HCT116 (cell line): Measurements from ENCODE around the gene HDAC8. TPM values are rescaled to one million over a fixed set of nuclear protein-coding genes. Genes with fewer than 3 reads are reported as not detected.

Experiments used
- ATAC-seq: fragments of 200-7000 bp; cut with Tn5 transposase; 2 replicates; pipeline ENCODE4 v1.9.1; 2020; ENCODE audit warnings: mild to moderate bottlenecking, moderate library complexity
- BruUV-seq: library from RNA; stranded (reverse); fragments of 400-500 nt; replicated peaks from 2 replicates; lab custom pipeline; 2021; lab: Mats Ljungman, UMichigan
- CTCF ChIA-PET: fragments of 300-600 bp; sonication (Branson Sonifier 250); formaldehyde crosslinking; loops from one replicate; lab custom pipeline; 2021; ENCODE audit warnings: antibody characterized with exemption; lab: Charles Lee
- POLR2A ChIA-PET: fragments of 300-600, 350-600 bp; sonication (Branson Sonifier 250); formaldehyde crosslinking; loops from one replicate; lab custom pipeline; 2021; ENCODE audit warnings: antibody characterized with exemption; lab: Charles Lee
- RAD21 ChIA-PET, 2 experiments: fragments of 300-600 bp; sonication (Branson Sonifier 250); formaldehyde crosslinking; loops; one replicate each; lab custom pipeline; 2023; ENCODE audit warnings: low total read pairs in 2 of 2; ENCODE audit not compliant: uncharacterized antibody in 2 of 2, unreplicated experiment in 2 of 2, low non-redundant PET in 1 of 2; lab: Charles Lee
- DNase-seq: peaks from one replicate; pipeline ENCODE4 v3.0.0-alpha.2; 2010; ENCODE audit warnings: low read depth, low spot score
- H2AFZ ChIP-seq: fragments of 200-600 bp; shearing (Covaris generic), sonication (generic); 2 replicates; pipeline ENCODE4 v1.6.1; 2017; ENCODE audit warnings: low read depth, mixed run types, mixed read lengths, antibody characterized with exemption, low read length; ENCODE audit not compliant: poor library complexity, severe bottlenecking
- H3K27ac ChIP-seq: 2 replicates; pipeline ENCODE4 v1.5.1; 2012; ENCODE audit warnings: low read depth, low read length
- H3K27me3 ChIP-seq: fragments of 200-600 bp; sonication (generic); 2 replicates; pipeline ENCODE4 v1.6.1; 2016; ENCODE audit warnings: mixed run types, low read length, mixed read lengths; ENCODE audit not compliant: insufficient read depth
- H3K36me3 ChIP-seq, 2 experiments: fragments of 200-500 bp in 1 of 2; fragments of 200-600 bp in 1 of 2; sonication (Bioruptor generic) in 1 of 2; sonication (generic) in 1 of 2; 2 replicates each; pipeline versions ENCODE4 v1.5.1 to v1.6.1; 2014 to 2016; ENCODE audit warnings: low read length in 2 of 2, inconsistent platforms in 1 of 2, mixed read lengths in 1 of 2, mixed run types in 1 of 2; ENCODE audit not compliant: insufficient read depth in 2 of 2, control insufficient read depth in 1 of 2
- H3K4me1 ChIP-seq, 2 experiments: fragments of 200-600 bp in 1 of 2; sonication (generic) in 1 of 2; 2 replicates each; pipeline versions ENCODE4 v1.5.1 to v1.6.1; 2012 to 2017; ENCODE audit warnings: low read length in 2 of 2, inconsistent platforms in 1 of 2, mild to moderate bottlenecking in 1 of 2, mixed read lengths in 1 of 2, mixed run types in 1 of 2, moderate library complexity in 1 of 2; ENCODE audit not compliant: insufficient read depth in 2 of 2, control insufficient read depth in 1 of 2
- H3K4me2 ChIP-seq: fragments of 200-600 bp; sonication (generic); 2 replicates; pipeline ENCODE4 v1.6.1; 2017; ENCODE audit warnings: mixed run types, low read length, mixed read lengths
- H3K4me3 ChIP-seq, 2 experiments: fragments of 200-600 bp in 1 of 2; sonication (generic) in 1 of 2; replicated peaks in 1 of 2; 2 replicates each; pipeline ENCODE4 v1.5.1; 2011 to 2016; ENCODE audit warnings: low read length in 2 of 2, control low read depth in 1 of 2, low read depth in 1 of 2, mild to moderate bottlenecking in 1 of 2, mixed read lengths in 1 of 2, mixed run types in 1 of 2
- H3K79me2 ChIP-seq: fragments of 200-600 bp; sonication (generic); 2 replicates; pipeline ENCODE4 v1.6.1; 2017; ENCODE audit warnings: mild to moderate bottlenecking, mixed run types, low read length, moderate library complexity, mixed read lengths; ENCODE audit not compliant: insufficient read depth
- H3K9ac ChIP-seq: fragments of 200-600 bp; sonication (generic); 2 replicates; pipeline ENCODE4 v1.6.1; 2016; ENCODE audit warnings: low read length, mixed read lengths
- H3K9me2 ChIP-seq: fragments of 200-600 bp; sonication (generic), shearing (Covaris generic); 2 replicates; pipeline ENCODE4 v1.6.1; 2017; ENCODE audit warnings: mixed run types, mild to moderate bottlenecking, moderate library complexity; ENCODE audit not compliant: insufficient read depth
- H3K9me3 ChIP-seq, 2 experiments: fragments of 200-500 bp in 1 of 2; fragments of 200-600 bp in 1 of 2; sonication (Bioruptor generic) in 1 of 2; sonication (generic) in 1 of 2; 2 replicates each; pipeline ENCODE4 v1.6.1; 2014 to 2017; ENCODE audit warnings: low read length in 2 of 2, mixed read lengths in 2 of 2, inconsistent platforms in 1 of 2, low read depth in 1 of 2, mild to moderate bottlenecking in 1 of 2, mixed run types in 1 of 2, moderate library complexity in 1 of 2; ENCODE audit not compliant: control insufficient read depth in 1 of 2, insufficient read depth in 1 of 2
- H4K20me1 ChIP-seq: fragments of 200-600 bp; sonication (generic), shearing (Covaris generic); 2 replicates; pipeline ENCODE4 v1.6.1; 2017; ENCODE audit warnings: mixed run types, mild to moderate bottlenecking, moderate library complexity; ENCODE audit not compliant: insufficient read depth
- CBX3 ChIP-seq: IDR thresholded peaks from 2 replicates; pipeline ENCODE4 v1.6.1; 2012; ENCODE audit warnings: low read depth
- EGR1 ChIP-seq: IDR thresholded peaks from 2 replicates; pipeline ENCODE4 v1.6.1; 2012; ENCODE audit warnings: low read depth
- EZH2phosphoT487 ChIP-seq: fragments of 200-600 bp; IDR thresholded peaks from 2 replicates; pipeline ENCODE4 v1.6.1; 2018; ENCODE audit warnings: antibody characterized with exemption, borderline replicate concordance
- FOSL1 ChIP-seq: IDR thresholded peaks from 2 replicates; pipeline ENCODE4 v1.6.1; 2012; ENCODE audit warnings: low read depth
- JUND ChIP-seq: IDR thresholded peaks from 2 replicates; pipeline ENCODE4 v1.6.1; 2012
- POLR2A ChIP-seq: IDR thresholded peaks from 2 replicates; pipeline ENCODE4 v1.7.0; 2011; ENCODE audit warnings: borderline replicate concordance; ENCODE audit not compliant: insufficient read depth, insufficient read length; ENCODE audit errors: extremely low read depth
- POLR2AphosphoS5 ChIP-seq: IDR thresholded peaks from 2 replicates; pipeline ENCODE4 v1.6.1; 2011; ENCODE audit warnings: mild to moderate bottlenecking, low read depth, low read length, moderate library complexity
- RAD21 ChIP-seq: IDR thresholded peaks from 2 replicates; pipeline ENCODE4 v1.6.1; 2012; ENCODE audit warnings: low read depth, mild to moderate bottlenecking
- SP1 ChIP-seq: IDR thresholded peaks from 2 replicates; pipeline ENCODE4 v1.6.1; 2012; ENCODE audit warnings: low read depth
- SRF ChIP-seq: IDR thresholded peaks from 2 replicates; pipeline ENCODE4 v1.6.1; 2012; ENCODE audit warnings: low read depth
- TCF7L2 ChIP-seq: IDR thresholded peaks from 2 replicates; pipeline ENCODE4 v1.7.0; 2011; ENCODE audit warnings: borderline replicate concordance, inconsistent platforms; ENCODE audit not compliant: insufficient read depth, insufficient read length; ENCODE audit errors: extremely low read depth
- ZNF274 ChIP-seq: fragments of 200-500 bp; sonication (Bioruptor generic); IDR thresholded peaks from 2 replicates; pipeline ENCODE4 v1.6.1; 2014; ENCODE audit warnings: mild to moderate bottlenecking, low read depth, low read length, inconsistent platforms
- intact Hi-C: fragments of 100-400 bp; cut with micrococcal nuclease; formaldehyde crosslinking; loops from 2 replicates; pipeline ENCODE4 v1.10.0; 2022
- total RNA-seq: library from RNA; stranded (reverse); gene quantifications from one replicate; pipeline ENCODE4 v1.2.1, GENCODE V29; 2021; ENCODE audit not compliant: unreplicated experiment
- TF ChIP-seq, protein P1 (sequence below): IDR thresholded peaks from 2 replicates; pipeline ENCODE4 v1.6.1; 2012
- TF ChIP-seq, protein P2 (sequence below), 3 experiments: fragments of 200-600 bp in 1 of 3; sonication (generic) in 1 of 3; IDR thresholded peaks in 2 of 3; conservative IDR thresholded peaks in 1 of 3; 2 replicates each; pipeline ENCODE4 v1.5.1; 2012 to 2017; ENCODE audit warnings: low read depth in 2 of 3, low read length in 2 of 3, antibody characterized with exemption in 1 of 3, borderline replicate concordance in 1 of 3, control low read depth in 1 of 3, mild to moderate bottlenecking in 1 of 3, mixed read lengths in 1 of 3, mixed run types in 1 of 3, moderate library complexity in 1 of 3; ENCODE audit not compliant: insufficient read depth in 1 of 3
- TF ChIP-seq, protein P3 (sequence below): IDR thresholded peaks from 2 replicates; pipeline ENCODE4 v1.6.1; 2012

Gene HDAC8
- total RNA-seq, 1 experiment from 2014 or later, result 24.1 TPM

DNA sequence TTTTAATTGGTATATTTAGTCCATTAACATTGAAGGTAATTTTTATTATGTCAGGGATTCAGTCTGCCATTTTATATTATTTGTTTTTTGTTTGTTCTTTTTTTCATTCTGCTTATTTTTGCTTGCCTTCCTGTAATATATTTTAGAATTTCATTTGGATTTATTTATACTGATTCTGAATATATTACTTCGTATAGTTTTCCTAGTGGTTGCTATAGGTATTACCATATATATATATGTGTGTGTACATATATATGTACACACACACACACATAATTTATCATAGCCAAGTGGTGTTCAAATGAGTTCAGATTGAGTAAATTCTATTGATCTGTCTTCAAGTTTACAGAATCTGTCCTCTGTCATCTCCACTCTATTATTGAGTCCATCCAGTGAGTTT, 278.1 kb downstream of the HDAC8 start:
- Histone ChIP-seq H3K9me3 (no peaks in the 10 kb centered on the region), H3K9me2 (no peaks in the 10 kb centered on the region), H3K9ac (no peak overlapping the region), H3K27ac (no peak overlapping the region), H4K20me1 (no peaks in the 10 kb centered on the region), H3K4me3 (no peak overlapping the region), H3K4me1 (no peaks in the 10 kb centered on the region), H3K27me3 (no peaks in the 10 kb centered on the region), H2AFZ (no peak overlapping the region), H3K79me2 (no peaks in the 10 kb centered on the region), H3K4me2 (no peak overlapping the region)
- ChIA-PET POLR2A (no interaction called here), CTCF (no interaction called here)
- no peak for DNase-seq
- no peak for ATAC-seq
- no TSS peak for BruUV-seq
- no peak for TF ChIP-seq SRF
- TF ChIP-seq RAD21, result no peak
- TF ChIP-seq TCF7L2, result no peak
- no peak for TF ChIP-seq EGR1
- TF ChIP-seq POLR2AphosphoS5, result no peak
- TF ChIP-seq, protein P1, sequence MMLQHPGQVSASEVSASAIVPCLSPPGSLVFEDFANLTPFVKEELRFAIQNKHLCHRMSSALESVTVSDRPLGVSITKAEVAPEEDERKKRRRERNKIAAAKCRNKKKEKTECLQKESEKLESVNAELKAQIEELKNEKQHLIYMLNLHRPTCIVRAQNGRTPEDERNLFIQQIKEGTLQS, result no peak
- TF ChIP-seq, protein P2, sequence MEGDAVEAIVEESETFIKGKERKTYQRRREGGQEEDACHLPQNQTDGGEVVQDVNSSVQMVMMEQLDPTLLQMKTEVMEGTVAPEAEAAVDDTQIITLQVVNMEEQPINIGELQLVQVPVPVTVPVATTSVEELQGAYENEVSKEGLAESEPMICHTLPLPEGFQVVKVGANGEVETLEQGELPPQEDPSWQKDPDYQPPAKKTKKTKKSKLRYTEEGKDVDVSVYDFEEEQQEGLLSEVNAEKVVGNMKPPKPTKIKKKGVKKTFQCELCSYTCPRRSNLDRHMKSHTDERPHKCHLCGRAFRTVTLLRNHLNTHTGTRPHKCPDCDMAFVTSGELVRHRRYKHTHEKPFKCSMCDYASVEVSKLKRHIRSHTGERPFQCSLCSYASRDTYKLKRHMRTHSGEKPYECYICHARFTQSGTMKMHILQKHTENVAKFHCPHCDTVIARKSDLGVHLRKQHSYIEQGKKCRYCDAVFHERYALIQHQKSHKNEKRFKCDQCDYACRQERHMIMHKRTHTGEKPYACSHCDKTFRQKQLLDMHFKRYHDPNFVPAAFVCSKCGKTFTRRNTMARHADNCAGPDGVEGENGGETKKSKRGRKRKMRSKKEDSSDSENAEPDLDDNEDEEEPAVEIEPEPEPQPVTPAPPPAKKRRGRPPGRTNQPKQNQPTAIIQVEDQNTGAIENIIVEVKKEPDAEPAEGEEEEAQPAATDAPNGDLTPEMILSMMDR (IDR thresholded peaks at IDR 0.05 in 2 of 3, conservative IDR thresholded peaks at IDR 0.05 in 1 of 3; ENCODE audit: borderline replicate concordance in 1 of 3, insufficient read depth in 1 of 3, low read depth in 2 of 3, low read length in 2 of 3), result no peak
- no peak for TF ChIP-seq SP1
- TF ChIP-seq, all 23 proteins: peak for 0
- RAD21 ChIA-PET, result no interaction called here
- H3K36me3 ChIP-seq, result no peaks in the 10 kb centered on the region
- intact Hi-C loops, result no loop called here

DNA sequence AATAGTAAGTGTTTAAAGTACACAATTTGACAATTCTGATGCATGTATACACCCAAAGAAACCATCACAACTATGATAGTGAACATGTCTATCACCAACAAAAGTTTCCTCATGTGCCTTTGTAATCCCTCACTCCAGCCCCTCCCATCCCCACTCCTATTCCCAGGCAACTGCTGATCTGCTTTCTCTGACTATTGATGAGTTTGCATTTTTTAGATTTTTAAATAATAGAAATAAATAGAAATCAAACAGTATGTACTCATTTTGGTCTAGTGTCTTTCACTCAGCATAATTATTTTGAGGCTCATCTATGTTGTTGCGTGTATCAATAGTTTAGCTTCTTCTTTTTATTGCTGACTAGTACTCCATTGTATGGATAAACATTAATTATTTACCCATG, 290.3 kb downstream of the HDAC8 start:
- ChIA-PET CTCF (no interaction called here), POLR2A (no interaction called here), RAD21 (no interaction called here)
- Histone ChIP-seq H3K27ac (no peak overlapping the region), H3K27me3 (no peaks in the 10 kb centered on the region), H2AFZ (no peak overlapping the region), H4K20me1 (no peaks in the 10 kb centered on the region), H3K9me3 (no peaks in the 10 kb centered on the region), H3K4me2 (no peak overlapping the region), H3K9me2 (no peaks in the 10 kb centered on the region), H3K4me1 (peaks cover 0 to 9% of the 10 kb centered on the region in 2 experiments; a peak in 1 of 4 replicates), H3K4me3 (no peak overlapping the region), H3K36me3 (no peaks in the 10 kb centered on the region), H3K79me2 (no peaks in the 10 kb centered on the region), H3K9ac (no peak overlapping the region)
- no peak for ATAC-seq
- no TSS peak for BruUV-seq
- TF ChIP-seq RAD21, result no peak
- TF ChIP-seq SP1, result no peak
- TF ChIP-seq ZNF274, result no peak
- TF ChIP-seq JUND, result no peak
- no peak for TF ChIP-seq CBX3
- TF ChIP-seq EZH2phosphoT487, result no peak
- no peak for TF ChIP-seq FOSL1
- TF ChIP-seq POLR2A, result no peak
- TF ChIP-seq, protein P2 (IDR thresholded peaks at IDR 0.05 in 2 of 3, conservative IDR thresholded peaks at IDR 0.05 in 1 of 3; ENCODE audit: borderline replicate concordance in 1 of 3, insufficient read depth in 1 of 3, low read depth in 2 of 3, low read length in 2 of 3), result no peak
- no peak for TF ChIP-seq TCF7L2
- no peak for TF ChIP-seq POLR2AphosphoS5
- TF ChIP-seq, protein P3, sequence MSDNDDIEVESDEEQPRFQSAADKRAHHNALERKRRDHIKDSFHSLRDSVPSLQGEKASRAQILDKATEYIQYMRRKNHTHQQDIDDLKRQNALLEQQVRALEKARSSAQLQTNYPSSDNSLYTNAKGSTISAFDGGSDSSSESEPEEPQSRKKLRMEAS, result no peak
- intact Hi-C loops, result no loop called here
- no peak for DNase-seq
